ENCODE measurements around the gene DNAJC13. TPM values are rescaled to one million over a fixed set of nuclear protein-coding genes. Genes with fewer than 3 reads are reported as not detected.

Gene DNAJC13
- total RNA-seq, 1 experiment from 2014 or later = 18.1 TPM

GRCh38 chr3:132395126-132395525, 22.2 kb upstream of the DNAJC13 start:
- DNase-seq = no peak
- H4K20me1 ChIP-seq (ENCODE audit: control insufficient read depth, insufficient read depth, insufficient read length) = no peaks in the 10 kb centered on the region
- no peaks in the 10 kb centered on the region for H3K27me3 Mint-ChIP-seq (ENCODE audit: low read depth)
- no peak overlapping the region for H3K27ac ChIP-seq (ENCODE audit: insufficient read length, low read depth, low read length)
- no peak overlapping the region for H3K56ac ChIP-seq (ENCODE audit: insufficient read length, low read depth, low read length)
- H3K4ac ChIP-seq (ENCODE audit: low read depth, low read length) = no peak overlapping the region
- no peaks in the 10 kb centered on the region for H3K9me3 ChIP-seq (ENCODE audit: control insufficient read depth, low read depth, low read length)
- H3K79me2 ChIP-seq (ENCODE audit: insufficient read depth, low read length) = no peaks in the 10 kb centered on the region
- H4K5ac ChIP-seq (ENCODE audit: insufficient read length, low read depth, low read length) = no peak overlapping the region
- H3K4me1 ChIP-seq (ENCODE audit: insufficient read depth, low read length) = no peaks in the 10 kb centered on the region; the same call in 1 of the 2 replicates
- peaks cover 0 to 4% of the 10 kb centered on the region in 2 experiments; a peak in 2 of 5 replicates for H3K9me3 Mint-ChIP-seq
- no peak overlapping the region for H3K4me3 Mint-ChIP-seq
- peak; percentile 25; the same call in 1 of the 3 replicates for TF ChIP-seq CTCF (conservative IDR thresholded peaks at IDR 0.05)
- H3K27ac Mint-ChIP-seq = peak overlapping the region in 1 of 3 experiments; percentile 52; a peak in 2 of 7 replicates
- no peak overlapping the region for H3K9ac ChIP-seq (ENCODE audit: extremely low read depth, insufficient read length, low read length)
- no peak overlapping the region for H3K14ac ChIP-seq (ENCODE audit: insufficient read depth, low read length)
- no peak overlapping the region for H3K23ac ChIP-seq (ENCODE audit: insufficient read length, low read depth, low read length)
- no peaks in the 10 kb centered on the region for H3K23me2 ChIP-seq (ENCODE audit: insufficient read length, low read depth, low read length, poor library complexity, severe bottlenecking)
- H3K4me2 ChIP-seq (ENCODE audit: insufficient read depth, insufficient read length, low read length) = no peak overlapping the region
- H2BK15ac ChIP-seq (ENCODE audit: low read depth, low read length) = no peak overlapping the region
- no peak overlapping the region for H2BK120ac ChIP-seq (ENCODE audit: low read depth, low read length, poor library complexity, severe bottlenecking)
- peaks cover 0 to 10% (median 8%) of the 10 kb centered on the region in 3 experiments; a peak in 6 of 7 replicates for H3K36me3 Mint-ChIP-seq (ENCODE audit: insufficient read depth in 1 of 3, low read depth in 3 of 3)
- no peak overlapping the region for H2BK20ac ChIP-seq (ENCODE audit: low read depth, low read length, poor library complexity, severe bottlenecking)
- no peak overlapping the region for H2AK5ac ChIP-seq (ENCODE audit: insufficient read length, low read length)
- no peak overlapping the region for H3K18ac ChIP-seq (ENCODE audit: insufficient read length, low read depth, low read length)
- H3K4me1 Mint-ChIP-seq = peaks cover 8 to 14% of the 10 kb centered on the region in 2 experiments
- no peak overlapping the region for H4K8ac ChIP-seq (replicated peaks; ENCODE audit: insufficient read length, low read depth, low read length)
- H3K79me1 ChIP-seq (ENCODE audit: insufficient read depth, low read depth, low read length, poor library complexity, severe bottlenecking) = no peaks in the 10 kb centered on the region
- no peak overlapping the region for H3T11ph ChIP-seq (ENCODE audit: low read length)
- no peak overlapping the region for H4K91ac ChIP-seq (ENCODE audit: insufficient read length, low read depth, low read length)
- no peak overlapping the region for H2AFZ ChIP-seq (ENCODE audit: low read length)
- no CpG with 5 or more reads among the region's 1 CpG for WGBS (ENCODE audit: extremely low coverage, insufficient read length, low lambda C conversion rate)
- no peak overlapping the region for H2BK12ac ChIP-seq (ENCODE audit: insufficient read length, low read depth, low read length)
- H3K27me3 ChIP-seq (ENCODE audit: insufficient read depth, low read length) = no peaks in the 10 kb centered on the region
- no peak overlapping the region for H2BK5ac ChIP-seq (ENCODE audit: insufficient read length, low read length)
